Measurements from ENCODE around the gene OR5A2.
"Not testable (repeated sequence)": the region's sequence is repeated elsewhere in the genome, so short reads cannot be mapped to it uniquely, and the experiment has no call there.

The OR5A2 gene, protein sequence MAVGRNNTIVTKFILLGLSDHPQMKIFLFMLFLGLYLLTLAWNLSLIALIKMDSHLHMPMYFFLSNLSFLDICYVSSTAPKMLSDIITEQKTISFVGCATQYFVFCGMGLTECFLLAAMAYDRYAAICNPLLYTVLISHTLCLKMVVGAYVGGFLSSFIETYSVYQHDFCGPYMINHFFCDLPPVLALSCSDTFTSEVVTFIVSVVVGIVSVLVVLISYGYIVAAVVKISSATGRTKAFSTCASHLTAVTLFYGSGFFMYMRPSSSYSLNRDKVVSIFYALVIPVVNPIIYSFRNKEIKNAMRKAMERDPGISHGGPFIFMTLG

DNA sequence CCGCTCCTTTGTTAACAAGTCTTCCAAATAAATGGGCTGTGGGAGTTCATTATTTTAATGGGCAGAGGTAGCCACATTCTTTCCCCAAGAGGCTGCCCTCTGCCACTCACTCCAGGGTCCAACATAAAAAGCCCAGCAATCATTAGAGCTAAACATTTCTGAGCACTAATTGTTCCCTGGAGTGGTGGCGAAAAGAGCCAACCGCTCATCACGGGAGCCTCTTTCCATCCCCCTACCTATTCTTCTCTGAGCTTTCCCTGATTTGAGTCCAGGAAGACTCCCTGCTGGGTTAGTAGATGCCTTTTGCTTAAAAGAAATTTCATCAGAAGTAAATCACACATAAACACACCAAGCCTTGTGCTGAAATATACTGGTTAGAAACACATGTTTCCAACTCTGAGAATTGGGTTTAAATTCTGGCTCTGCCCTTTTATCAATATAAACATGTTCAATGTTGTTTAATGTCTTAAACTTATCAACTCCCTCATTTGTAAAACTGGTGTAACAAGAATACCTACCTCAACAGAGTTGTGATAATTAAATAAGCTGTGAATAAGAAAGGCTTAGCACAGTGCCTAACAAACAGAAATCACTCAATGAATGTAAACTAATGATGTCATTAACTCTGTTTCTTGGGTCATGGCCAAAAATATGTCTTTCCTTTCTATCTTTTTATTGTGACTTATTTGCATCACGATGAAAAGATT, at the start of gene OR5A2:
TSS of gene OR5A2 (minus strand) at position 53 of the 707 bp plus-strand sequence. CDS start 3,460 bp downstream, outside the sequence.
- peak; percentile 73 for DNase-seq (ENCODE audit: low read depth, low spot score)

GRCh38 chr11:59475176-59475575, 49.0 kb upstream of the OR5A2 start:
- no peak for DNase-seq (ENCODE audit: low read depth, low spot score)

GRCh38 chr11:59473015-59473414, 46.8 kb upstream of the OR5A2 start, which contains the start of gene OR4D10:
TSS of gene OR4D10 (plus strand) at chr11:59473315. CDS start at chr11:59477430, 4,115 bp downstream.
- no peak for DNase-seq (ENCODE audit: low read depth, low spot score)

DNA sequence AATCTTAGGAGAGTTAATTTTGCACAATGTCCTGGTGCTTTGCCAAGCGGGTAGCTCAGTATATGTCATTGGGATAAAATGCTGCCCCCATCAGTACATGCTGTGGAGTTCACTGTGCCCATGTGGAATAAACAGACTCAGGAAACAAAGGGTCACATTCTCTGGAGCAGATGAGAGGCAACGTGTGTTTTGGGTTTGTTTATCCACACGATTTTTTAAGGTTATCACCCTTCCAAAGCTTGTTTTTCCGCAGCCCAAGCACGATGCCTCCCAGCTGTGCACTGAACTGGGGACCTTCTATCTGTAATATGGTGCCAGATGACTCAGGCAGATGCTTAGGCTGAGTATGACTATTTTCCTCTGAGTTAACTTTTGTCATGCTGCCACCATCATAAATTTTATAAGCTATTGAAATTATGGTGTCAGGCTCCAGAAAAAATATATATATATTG, 37.0 kb upstream of the OR5A2 start:
- DNase-seq (ENCODE audit: low read depth, low spot score), result no peak

DNA sequence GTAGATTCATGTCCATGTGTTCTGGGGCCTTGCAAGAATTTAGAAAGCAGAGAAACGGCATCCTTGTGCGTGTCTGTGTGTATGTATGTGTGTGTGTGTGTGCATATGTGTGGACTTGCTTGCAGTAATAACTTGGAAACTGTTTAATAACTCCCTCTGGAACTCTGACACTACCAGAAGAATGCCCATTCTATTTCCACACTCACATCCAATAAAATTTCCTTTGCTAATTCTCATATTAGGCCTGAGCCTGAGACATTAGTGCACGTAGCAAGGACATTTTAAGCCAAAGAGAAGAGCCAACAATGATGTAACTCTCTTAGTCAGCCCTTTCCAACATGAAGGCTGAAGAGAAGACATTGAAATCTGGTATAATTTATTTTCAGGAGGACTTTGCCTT, 33.7 kb upstream of the OR5A2 start:
- DNase-seq (ENCODE audit: low read depth, low spot score), result no peak

DNA sequence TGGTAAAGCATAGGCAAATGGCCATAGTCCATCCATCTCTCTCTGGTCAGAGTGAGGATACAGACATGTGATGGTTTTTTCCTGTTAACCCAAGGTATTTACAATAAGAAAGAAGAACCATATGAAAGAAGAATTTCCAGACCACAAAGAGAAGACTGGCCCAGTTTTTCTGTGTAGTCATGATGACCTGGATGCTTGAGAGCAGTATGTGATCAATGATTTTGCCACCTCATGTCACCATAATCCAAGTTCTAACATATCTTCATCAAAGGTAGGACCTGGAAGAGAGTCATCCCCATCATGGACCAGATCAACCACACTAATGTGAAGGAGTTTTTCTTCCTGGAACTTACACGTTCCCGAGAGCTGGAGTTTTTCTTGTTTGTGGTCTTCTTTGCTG, 30.4 kb upstream of the OR5A2 start, which contains the start of gene OR4D6:
TSS of gene OR4D6 (plus strand) at position 301 of the 400 bp plus-strand sequence. CDS start at position 301, 0 bp downstream.
- no peak for DNase-seq (ENCODE audit: low read depth, low spot score)

- DNase-seq (ENCODE audit: low read depth, low spot score), result no peak
These were observed 22.3 kb upstream of the OR5A2 start for GRCh38 chr11:59448484-59448883.

DNA sequence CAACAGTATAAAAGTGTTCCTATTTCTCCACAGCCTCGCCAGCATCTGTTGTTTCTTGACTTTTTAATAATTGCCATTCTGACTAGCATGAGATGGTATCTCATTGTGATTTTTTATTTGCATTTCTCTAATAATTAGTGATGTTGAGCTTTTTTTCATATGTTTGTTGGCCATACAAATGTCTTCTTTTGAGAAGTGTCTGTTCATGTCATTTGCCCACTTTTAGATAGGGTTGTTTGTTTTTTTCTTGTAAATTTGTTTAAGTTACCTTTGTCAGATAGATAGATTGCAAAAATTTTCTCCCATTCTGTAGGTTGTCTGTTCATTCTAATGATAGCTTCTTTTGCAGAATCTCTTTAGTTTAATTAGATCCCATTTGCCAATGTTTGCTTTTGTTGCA, 19.4 kb upstream of the OR5A2 start:
- DNase-seq (ENCODE audit: low read depth, low spot score), result not testable (repeated sequence)

GRCh38 chr11:59437770-59438169, 11.6 kb upstream of the OR5A2 start:
- DNase-seq (ENCODE audit: low read depth, low spot score), result no peak

DNA sequence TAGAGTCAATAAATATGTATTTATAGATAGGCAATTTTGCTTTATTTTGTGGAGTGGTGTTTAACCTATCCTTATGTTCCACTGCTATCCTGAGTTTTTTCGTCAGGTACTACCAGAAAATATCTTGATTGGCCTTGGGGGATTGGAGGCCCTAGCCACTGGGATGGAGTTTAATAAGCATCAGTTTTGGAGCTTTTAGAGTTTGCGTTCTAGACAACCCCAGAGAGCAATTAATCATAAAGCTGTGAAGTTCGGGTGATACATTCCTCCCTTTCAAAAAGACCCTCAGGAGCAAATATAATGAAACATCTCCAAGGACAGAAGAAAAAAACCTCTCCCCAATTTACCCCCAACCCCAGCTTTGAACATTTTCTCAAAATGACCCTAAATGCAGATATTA, 10.0 kb upstream of the OR5A2 start, which contains the start of gene OR5A1:
TSS of gene OR5A1 (plus strand) at position 301 of the 400 bp plus-strand sequence. CDS start 6,700 bp downstream, outside the sequence.
- DNase-seq (ENCODE audit: low read depth, low spot score), result no peak

GRCh38 chr11:59429924-59430516, 3.8 kb upstream of the OR5A2 start:
- peak; percentile 5 for DNase-seq (ENCODE audit: low read depth, low spot score)

DNA sequence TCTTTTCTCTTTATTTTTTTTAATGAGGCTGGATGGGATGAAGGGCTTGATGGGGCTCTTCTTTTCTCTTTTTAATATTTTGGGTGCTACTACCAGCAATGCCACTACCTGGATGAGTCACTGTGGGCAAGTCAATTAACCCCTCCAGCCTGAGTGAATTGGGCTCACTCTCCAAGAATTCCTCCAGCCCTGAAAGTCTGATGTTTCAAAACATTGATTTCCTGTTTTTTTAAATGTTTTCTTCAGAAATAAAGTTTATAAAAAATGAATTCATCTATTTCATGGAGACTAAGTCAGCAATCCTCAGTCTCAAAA, 812 bp upstream of the OR5A2 start:
- no peak for DNase-seq (ENCODE audit: low read depth, low spot score)

- peak; percentile 59 for DNase-seq (ENCODE audit: low read depth, low spot score)
These were observed 1.1 kb downstream of the OR5A2 start for GRCh38 chr11:59425131-59425530.

GRCh38 chr11:59423835-59424234, 2.4 kb downstream of the OR5A2 start:
- no peak for DNase-seq (ENCODE audit: low read depth, low spot score)

- no peak for DNase-seq (ENCODE audit: low read depth, low spot score)
These were observed 8.1 kb downstream of the OR5A2 start for GRCh38 chr11:59418156-59418555.

DNA sequence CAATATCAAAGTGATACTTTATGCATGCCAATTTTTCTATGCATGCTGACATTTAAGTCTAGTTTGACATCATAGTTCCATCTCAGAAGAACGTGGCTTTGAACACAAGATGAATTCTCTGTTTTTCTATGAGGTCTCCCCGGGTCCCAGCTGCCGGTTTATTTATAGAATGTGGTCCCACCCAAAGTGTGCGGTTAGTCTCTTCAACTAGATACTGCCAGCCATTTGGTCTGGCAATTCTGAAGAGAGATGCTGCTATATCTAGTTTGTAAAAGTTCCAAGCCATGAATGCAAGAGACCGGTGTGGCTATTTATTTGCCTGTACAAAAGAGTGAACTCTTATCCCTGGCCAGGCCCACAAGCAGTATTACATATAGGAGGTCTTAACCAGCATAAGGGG, 9.2 kb downstream of the OR5A2 start:
- DNase-seq (ENCODE audit: low read depth, low spot score), result no peak

DNA sequence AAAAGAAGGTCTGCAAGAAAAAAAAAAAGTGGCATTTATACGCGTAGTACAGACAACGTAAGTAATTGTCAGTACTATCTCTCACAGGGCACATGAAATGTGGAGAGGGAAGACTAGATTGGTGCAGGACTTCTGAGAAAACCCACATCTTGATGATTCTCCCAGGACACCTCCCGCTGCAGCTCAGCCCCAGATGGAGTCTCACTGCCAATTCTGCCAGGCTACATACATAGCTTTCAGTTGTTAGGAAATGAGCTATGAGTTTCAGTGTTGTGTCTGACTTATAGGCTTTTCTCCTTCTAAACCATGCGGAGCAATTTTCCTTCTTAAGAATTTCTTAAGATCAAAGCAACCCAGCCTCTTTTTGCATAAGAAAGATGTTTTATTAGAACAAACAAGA, 9.6 kb downstream of the OR5A2 start:
- DNase-seq (ENCODE audit: low read depth, low spot score), result no peak

DNA sequence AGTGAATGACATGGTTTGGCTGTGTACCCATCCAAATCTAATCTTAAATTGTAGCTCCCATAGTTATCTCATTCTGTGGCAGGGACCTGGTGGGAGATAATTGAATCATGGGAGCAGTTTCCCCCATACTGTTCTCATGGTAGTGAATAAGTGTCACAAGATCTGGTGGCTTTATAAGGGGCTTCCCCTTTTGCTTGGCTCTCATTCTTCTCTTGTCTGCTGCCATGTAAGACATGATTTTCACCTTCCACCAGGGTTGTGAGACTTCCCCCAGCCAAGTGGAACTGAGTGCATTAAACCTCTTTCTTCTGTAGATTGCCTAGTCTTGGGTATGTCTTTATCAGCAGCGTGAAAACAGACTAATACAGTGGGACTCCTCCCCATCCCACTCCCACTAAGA, 11.1 kb downstream of the OR5A2 start:
- DNase-seq (ENCODE audit: low read depth, low spot score), result no peak

- no peak for DNase-seq (ENCODE audit: low read depth, low spot score)
These were observed 12.6 kb downstream of the OR5A2 start for GRCh38 chr11:59413646-59414045.

GRCh38 chr11:59403546-59403945, 22.7 kb downstream of the OR5A2 start:
- no peak for DNase-seq (ENCODE audit: low read depth, low spot score)

- DNase-seq (ENCODE audit: low read depth, low spot score), result no peak
These were observed 25.0 kb downstream of the OR5A2 start for GRCh38 chr11:59401262-59401552.

DNA sequence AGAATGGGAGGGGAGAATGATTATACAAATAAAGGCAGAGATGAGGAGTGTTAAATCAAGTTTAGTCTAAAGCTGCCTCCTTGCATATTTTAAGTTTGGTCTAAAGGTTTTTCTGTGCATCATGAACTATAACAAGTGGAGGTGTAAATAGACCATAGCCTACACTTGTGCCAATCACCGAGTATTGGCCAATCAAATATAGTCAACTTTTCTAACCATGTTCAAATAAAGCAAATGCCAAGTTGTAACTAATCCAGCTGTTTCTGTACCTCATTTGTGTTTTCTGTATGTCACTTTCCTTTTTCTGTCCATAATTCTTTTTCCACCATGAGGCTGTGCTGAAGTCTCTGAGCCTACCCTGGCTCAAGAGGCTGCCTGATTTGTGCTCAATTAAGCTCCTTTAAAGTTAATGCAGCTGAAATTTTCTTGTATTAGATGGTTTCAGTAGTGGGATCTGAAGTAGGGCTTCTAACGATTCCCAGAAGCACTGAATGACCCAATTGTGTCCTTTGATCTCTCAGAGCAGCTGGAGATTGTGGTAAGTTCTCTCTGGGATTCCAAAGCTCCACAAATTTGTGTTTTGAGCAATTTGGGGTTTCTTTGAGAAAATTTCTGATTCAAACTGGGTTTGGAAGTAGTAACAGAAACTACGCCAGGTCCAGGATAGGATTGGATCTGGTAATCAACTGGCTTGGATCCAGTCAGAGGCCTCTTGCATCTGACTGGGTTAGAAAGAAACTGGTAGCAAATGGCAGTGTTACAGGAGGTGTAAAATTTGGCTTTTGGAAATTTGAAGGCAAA, 25.6 kb downstream of the OR5A2 start:
- DNase-seq (ENCODE audit: low read depth, low spot score), result no peak

Data from ELF-1 (cell line).